ENCODE data around the gene CLNS1A. TPM values are rescaled to one million over a fixed set of nuclear protein-coding genes. Genes with fewer than 3 reads are reported as not detected.

The CLNS1A gene
- total and polyA plus RNA-seq, 4 donors = 42.5 to 135 (median 64.1) TPM

DNA sequence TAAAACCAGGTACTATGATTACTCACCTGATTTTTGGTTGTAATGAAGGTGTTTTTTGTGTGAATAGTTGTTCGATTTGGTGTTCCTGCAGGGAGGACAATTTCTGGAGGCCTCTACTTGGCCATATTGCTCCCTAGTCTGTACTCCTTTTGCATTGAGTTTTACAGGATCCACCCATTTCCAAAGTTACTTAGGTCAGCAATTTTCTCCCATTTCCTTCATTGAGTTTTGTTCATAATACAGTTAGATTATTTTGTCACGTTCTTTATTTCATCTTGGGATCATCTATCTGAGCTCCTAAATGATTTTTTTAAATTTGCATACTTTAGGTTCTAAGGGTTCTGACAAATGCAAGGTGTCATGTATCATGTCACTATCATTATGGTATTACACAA lies 67.9 kb downstream of the CLNS1A start:
- no peak overlapping the region for H3K27ac ChIP-seq (ENCODE audit: low read depth in 1 of 2, low read length in 1 of 2)
- no peak overlapping the region for H3K4me3 ChIP-seq
- peaks cover 0 to 7% (median 0%) of the 10 kb centered on the region in 5 donors for H3K4me1 ChIP-seq (ENCODE audit: control insufficient read depth in 5 of 5, insufficient read depth in 5 of 5, low read length in 5 of 5)
- DNase-seq = no peak
- no peaks in the 10 kb centered on the region for H3K9me3 ChIP-seq (ENCODE audit: control insufficient read depth in 4 of 4, insufficient read depth in 3 of 4, low read length in 3 of 4)
- no peaks in the 10 kb centered on the region for H3K27me3 ChIP-seq (ENCODE audit: control insufficient read depth in 3 of 3, insufficient read depth in 3 of 3, low read length in 2 of 3)
- H3K9ac ChIP-seq (ENCODE audit: insufficient read depth in 1 of 2, low read length in 2 of 2) = no peak overlapping the region
- no peaks in the 10 kb centered on the region for H3K36me3 ChIP-seq (ENCODE audit: control insufficient read depth in 4 of 4, insufficient read depth in 4 of 4, low read length in 4 of 4)
- WGBS, 2 donors = 87 to 88% methylated on average over 2 of the region's 2 CpGs
- ATAC-seq (ENCODE audit: insufficient read depth, low FRiP score) = no peak
- TF ChIP-seq, protein P1, sequence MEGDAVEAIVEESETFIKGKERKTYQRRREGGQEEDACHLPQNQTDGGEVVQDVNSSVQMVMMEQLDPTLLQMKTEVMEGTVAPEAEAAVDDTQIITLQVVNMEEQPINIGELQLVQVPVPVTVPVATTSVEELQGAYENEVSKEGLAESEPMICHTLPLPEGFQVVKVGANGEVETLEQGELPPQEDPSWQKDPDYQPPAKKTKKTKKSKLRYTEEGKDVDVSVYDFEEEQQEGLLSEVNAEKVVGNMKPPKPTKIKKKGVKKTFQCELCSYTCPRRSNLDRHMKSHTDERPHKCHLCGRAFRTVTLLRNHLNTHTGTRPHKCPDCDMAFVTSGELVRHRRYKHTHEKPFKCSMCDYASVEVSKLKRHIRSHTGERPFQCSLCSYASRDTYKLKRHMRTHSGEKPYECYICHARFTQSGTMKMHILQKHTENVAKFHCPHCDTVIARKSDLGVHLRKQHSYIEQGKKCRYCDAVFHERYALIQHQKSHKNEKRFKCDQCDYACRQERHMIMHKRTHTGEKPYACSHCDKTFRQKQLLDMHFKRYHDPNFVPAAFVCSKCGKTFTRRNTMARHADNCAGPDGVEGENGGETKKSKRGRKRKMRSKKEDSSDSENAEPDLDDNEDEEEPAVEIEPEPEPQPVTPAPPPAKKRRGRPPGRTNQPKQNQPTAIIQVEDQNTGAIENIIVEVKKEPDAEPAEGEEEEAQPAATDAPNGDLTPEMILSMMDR (IDR thresholded peaks at IDR 0.05; ENCODE audit: control extremely low read depth, extremely low read depth) = no peak

DNA sequence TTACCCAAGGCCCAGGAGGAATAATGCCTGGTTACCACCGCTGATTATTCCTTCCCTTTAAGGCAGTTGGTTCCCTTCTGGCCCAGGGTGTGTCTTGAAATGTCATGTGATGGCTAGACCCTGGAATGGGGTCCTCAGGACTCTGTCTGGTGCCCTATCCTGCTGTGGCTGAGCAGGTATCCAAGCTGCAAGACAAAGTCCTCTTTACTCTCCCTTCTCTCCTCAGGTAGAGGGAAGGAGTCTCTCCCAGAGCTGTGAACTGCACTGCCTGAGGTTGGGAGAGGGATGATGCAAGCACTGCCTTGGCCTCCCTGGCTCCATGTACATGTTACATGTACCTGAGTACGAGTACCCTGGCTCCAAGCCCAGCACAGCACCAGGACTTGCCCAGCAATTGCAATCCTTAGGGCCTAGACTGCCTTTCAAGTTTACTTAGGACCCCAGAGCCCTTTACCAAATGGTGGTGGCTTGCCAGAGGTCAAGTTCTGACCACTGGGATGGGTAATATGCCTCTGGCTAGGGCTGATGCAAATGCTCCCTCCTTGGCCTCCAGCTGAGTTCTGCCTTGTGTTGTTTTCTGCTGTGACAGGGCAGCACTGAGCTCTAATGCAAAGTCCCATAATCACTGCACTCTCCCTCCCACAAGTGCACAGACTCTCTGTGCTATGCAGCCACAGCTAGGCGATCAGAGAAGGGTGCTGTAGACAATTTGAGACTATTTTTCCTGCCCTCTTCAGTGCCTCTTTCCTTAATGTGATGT lies 68.5 kb downstream of the CLNS1A start:
- Histone ChIP-seq H3K9ac (ENCODE audit: insufficient read depth in 1 of 2, low read length in 2 of 2) (no peak overlapping the region), H3K9me3 (ENCODE audit: control insufficient read depth in 4 of 4, insufficient read depth in 3 of 4, low read length in 3 of 4) (no peaks in the 10 kb centered on the region), H3K4me1 (ENCODE audit: control insufficient read depth in 5 of 5, insufficient read depth in 5 of 5, low read length in 5 of 5) (peaks cover 0 to 7% (median 0%) of the 10 kb centered on the region in 5 donors), H3K4me3 (no peak overlapping the region), H3K36me3 (ENCODE audit: control insufficient read depth in 4 of 4, insufficient read depth in 4 of 4, low read length in 4 of 4) (no peaks in the 10 kb centered on the region), H3K27me3 (ENCODE audit: control insufficient read depth in 3 of 3, insufficient read depth in 3 of 3, low read length in 2 of 3) (no peaks in the 10 kb centered on the region), H3K27ac (ENCODE audit: low read depth in 1 of 2, low read length in 1 of 2) (no peak overlapping the region)
- TF ChIP-seq, protein P1 (IDR thresholded peaks at IDR 0.05; ENCODE audit: control extremely low read depth, extremely low read depth) = no peak
- DNase-seq (no peak), ATAC-seq (ENCODE audit: insufficient read depth, low FRiP score) (no peak)
- 83 to 85% methylated on average over 3 of the region's 3 CpGs for WGBS, 2 donors

DNA sequence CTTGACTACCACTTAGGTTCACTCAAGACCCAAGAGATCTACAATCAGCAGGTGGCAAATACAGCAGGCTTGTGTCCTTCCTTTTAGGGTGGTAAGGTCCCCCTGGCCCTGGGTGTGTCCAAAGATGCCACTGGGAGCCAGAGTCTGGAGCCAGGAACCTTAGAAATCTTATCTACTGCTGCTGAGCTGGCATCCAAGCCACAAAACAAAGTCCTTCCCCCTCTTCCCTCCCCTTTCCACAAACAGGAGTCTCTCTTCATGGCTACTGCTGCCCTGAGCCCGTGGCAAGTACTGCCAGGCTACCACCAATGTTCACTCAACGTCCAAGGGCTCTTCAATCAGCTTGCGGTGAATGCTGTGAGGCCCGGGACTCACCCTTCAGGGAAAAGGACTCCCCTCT lies 69.3 kb downstream of the CLNS1A start:
- Histone ChIP-seq H3K27ac (ENCODE audit: low read depth in 1 of 2, low read length in 1 of 2) (no peak overlapping the region), H3K4me1 (ENCODE audit: control insufficient read depth in 5 of 5, insufficient read depth in 5 of 5, low read length in 5 of 5) (peaks cover 0 to 7% (median 0%) of the 10 kb centered on the region in 5 donors), H3K27me3 (ENCODE audit: control insufficient read depth in 3 of 3, insufficient read depth in 3 of 3, low read length in 2 of 3) (no peaks in the 10 kb centered on the region), H3K9me3 (ENCODE audit: control insufficient read depth in 4 of 4, insufficient read depth in 3 of 4, low read length in 3 of 4) (no peaks in the 10 kb centered on the region), H3K36me3 (ENCODE audit: control insufficient read depth in 4 of 4, insufficient read depth in 4 of 4, low read length in 4 of 4) (no peaks in the 10 kb centered on the region), H3K9ac (ENCODE audit: insufficient read depth in 1 of 2, low read length in 2 of 2) (no peak overlapping the region), H3K4me3 (no peak overlapping the region)
- no peak for ATAC-seq (ENCODE audit: insufficient read depth, low FRiP score)
- WGBS, 2 donors = 84 to 92% methylated on average over 4 of the region's 4 CpGs
- no peak for DNase-seq
- TF ChIP-seq, protein P1 (IDR thresholded peaks at IDR 0.05; ENCODE audit: control extremely low read depth, extremely low read depth) = no peak

Small RNA genes lying within 50 kb of the gene (small RNA-seq; reads per million reads assigned to genes)
- gene RNU7-59P (ENCODE audit: low replicate concordance) = not detected

Other genes starting within 250 kb of the CLNS1A start
- 10 to 100 TPM; 36.4 to 70.6 TPM for gene PAK1, start 163.7 kb downstream of the CLNS1A start, total RNA-seq
- 10 to 100 TPM in 1 of 2 donors, 1 to 10 TPM in 1; 8.4 to 23.1 TPM for gene PAK1, start 163.7 kb downstream of the CLNS1A start, polyA plus RNA-seq
- gene AQP11, start 47.8 kb downstream of the CLNS1A start, total RNA-seq = under 1 TPM; 0.58 to 0.74 TPM
- gene AQP11, start 47.8 kb downstream of the CLNS1A start, polyA plus RNA-seq = under 1 TPM; 0.17 to 0.22 TPM
- 100 to 1,000 TPM in 1 of 2 donors, 10 to 100 TPM in 1; 47.3 to 110 TPM for gene RSF1, start 182.9 kb upstream of the CLNS1A start, total RNA-seq
- gene RSF1, start 182.9 kb upstream of the CLNS1A start, polyA plus RNA-seq = 10 to 100 TPM in 1 of 2 donors, 1 to 10 TPM in 1; 9.8 to 11.0 TPM
- gene AAMDC, start 183.3 kb upstream of the CLNS1A start, total RNA-seq = 10 to 100 TPM; 28.5 to 29.4 TPM
- gene AAMDC, start 183.3 kb upstream of the CLNS1A start, polyA plus RNA-seq = 10 to 100 TPM; 26.2 to 77.9 TPM